ENCODE measurements around the gene ACOX3.

GRCh38 chr4:8414377-8414776 lies 26.1 kb downstream of the ACOX3 start:
- TF ChIP-seq CTCF (IDR thresholded peaks at IDR 0.05) (no peak), POLR2A (IDR thresholded peaks at IDR 0.05) (no peak)
